ENCODE data around the gene SIGLEC15. TPM values are rescaled to one million over a fixed set of nuclear protein-coding genes. Genes with fewer than 3 reads are reported as not detected.
A peak's percentile ranks its signal among the peaks of the same experiment; 100 is the strongest.
"Not testable (repeated sequence)": the region's sequence is repeated elsewhere in the genome, so short reads cannot be mapped to it uniquely, and the experiment has no call there.

Gene SIGLEC15, protein sequence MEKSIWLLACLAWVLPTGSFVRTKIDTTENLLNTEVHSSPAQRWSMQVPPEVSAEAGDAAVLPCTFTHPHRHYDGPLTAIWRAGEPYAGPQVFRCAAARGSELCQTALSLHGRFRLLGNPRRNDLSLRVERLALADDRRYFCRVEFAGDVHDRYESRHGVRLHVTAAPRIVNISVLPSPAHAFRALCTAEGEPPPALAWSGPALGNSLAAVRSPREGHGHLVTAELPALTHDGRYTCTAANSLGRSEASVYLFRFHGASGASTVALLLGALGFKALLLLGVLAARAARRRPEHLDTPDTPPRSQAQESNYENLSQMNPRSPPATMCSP
- 49.3 and 65.7 TPM in 2 replicates for total RNA-seq (2014; rRNA removed; shearing (Covaris generic))

- peak; percentile 94 for DNase-seq (ENCODE audit: low read depth)
Observed at GRCh38 chr18:45825258-45826044, at the start of gene SIGLEC15. Gene SIGLEC15 (plus strand): TSS chr18:45825675. CDS start chr18:45825729, 54 bp downstream.

- DNase-seq (ENCODE audit: low read depth), result no peak
Observed at GRCh38 chr18:45775743-45776142, 49.7 kb upstream of the SIGLEC15 start.

GRCh38 chr18:45777393-45777792 lies 48.1 kb upstream of the SIGLEC15 start:
- DNase-seq (ENCODE audit: low read depth), result peak; percentile 49

DNA sequence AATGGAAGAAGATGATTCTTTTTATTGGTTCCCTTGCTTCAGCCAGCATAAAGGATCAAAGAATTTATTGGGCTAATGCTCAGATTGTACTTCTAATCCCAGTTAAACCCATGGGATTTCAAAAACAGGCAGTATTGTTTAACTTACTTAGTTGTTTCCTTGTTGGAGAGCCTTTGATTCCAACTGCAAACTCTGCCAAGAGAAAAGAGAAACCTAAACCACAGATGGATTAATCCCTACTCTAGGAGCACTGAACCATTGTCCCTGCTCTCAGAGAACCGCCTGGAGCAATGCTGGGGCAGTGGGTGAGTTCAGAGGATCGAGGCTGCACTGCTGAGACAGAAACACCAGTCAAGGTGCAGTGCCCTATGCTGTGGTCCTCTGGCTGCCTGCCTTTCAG lies 44.9 kb upstream of the SIGLEC15 start:
- peak; percentile 77 for DNase-seq (ENCODE audit: low read depth)

DNA sequence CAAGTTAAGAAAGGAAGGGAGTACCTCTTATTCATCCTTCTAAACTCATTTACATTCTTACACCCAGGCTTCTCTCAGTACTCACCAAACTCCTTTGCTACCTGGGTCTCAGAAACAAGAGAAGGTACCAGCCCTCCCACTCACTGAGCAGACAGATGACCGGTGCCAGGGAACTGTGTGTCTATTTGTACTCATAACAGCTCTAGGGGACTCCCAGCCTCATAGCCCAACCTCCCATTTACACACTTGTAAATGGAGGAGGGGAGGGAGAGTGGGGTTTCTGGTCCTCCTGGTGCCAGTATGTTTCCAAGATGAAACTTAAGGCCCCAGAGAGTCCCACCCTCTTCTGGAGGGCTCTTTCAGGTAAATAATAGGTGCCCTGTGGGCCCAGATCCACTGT lies 42.8 kb upstream of the SIGLEC15 start:
- no peak for DNase-seq (ENCODE audit: low read depth)

- DNase-seq (ENCODE audit: low read depth), result peak; percentile 49
Observed at GRCh38 chr18:45783097-45784075, 42.1 kb upstream of the SIGLEC15 start.

GRCh38 chr18:45785134-45785533 lies 40.3 kb upstream of the SIGLEC15 start:
- peak; percentile 39 for DNase-seq (ENCODE audit: low read depth)

GRCh38 chr18:45786941-45787340 lies 38.5 kb upstream of the SIGLEC15 start:
- no peak for DNase-seq (ENCODE audit: low read depth)

GRCh38 chr18:45787346-45787745 lies 38.1 kb upstream of the SIGLEC15 start:
- DNase-seq (ENCODE audit: low read depth), result no peak

- DNase-seq (ENCODE audit: low read depth), result no peak
Observed at GRCh38 chr18:45788861-45789260, 36.6 kb upstream of the SIGLEC15 start.

DNA sequence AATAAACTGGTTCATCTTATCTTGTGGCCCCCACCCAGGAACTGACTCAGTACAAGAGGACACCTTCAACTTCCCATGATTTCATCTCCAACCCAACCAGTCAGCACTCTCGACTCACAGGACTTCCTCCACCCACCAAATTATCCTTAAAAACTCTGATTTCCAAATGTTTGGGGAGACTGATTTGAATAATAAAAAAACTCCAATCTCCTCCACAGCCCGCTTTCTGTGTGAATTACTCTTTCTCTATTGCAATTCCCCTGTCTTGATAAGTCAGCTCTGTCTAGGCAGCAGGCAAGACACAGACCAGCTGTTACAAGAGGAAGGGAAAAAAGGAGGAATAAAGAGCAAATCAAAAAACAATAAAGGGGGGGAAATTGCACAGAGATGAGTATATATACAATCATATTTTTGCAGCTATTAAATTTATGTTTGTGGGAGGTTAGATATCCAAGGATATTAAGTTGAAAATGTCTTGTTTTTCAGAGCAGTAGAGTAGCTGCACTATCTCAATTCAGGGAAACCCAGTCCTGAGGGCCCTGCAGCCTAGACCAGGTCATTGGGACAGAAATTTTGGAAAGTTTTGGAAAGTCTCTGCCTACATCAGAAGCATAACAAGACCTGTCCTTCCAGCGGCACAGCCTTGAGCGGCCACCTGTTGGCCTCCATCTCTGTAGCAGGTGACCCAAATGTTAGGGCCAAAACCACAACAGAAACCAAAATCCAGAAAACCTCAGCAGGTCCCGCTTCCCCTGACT lies 32.8 kb upstream of the SIGLEC15 start:
- DNase-seq (ENCODE audit: low read depth), result peak; percentile 37

GRCh38 chr18:45793264-45793965 lies 32.1 kb upstream of the SIGLEC15 start:
- DNase-seq (ENCODE audit: low read depth), result peak; percentile 100

DNA sequence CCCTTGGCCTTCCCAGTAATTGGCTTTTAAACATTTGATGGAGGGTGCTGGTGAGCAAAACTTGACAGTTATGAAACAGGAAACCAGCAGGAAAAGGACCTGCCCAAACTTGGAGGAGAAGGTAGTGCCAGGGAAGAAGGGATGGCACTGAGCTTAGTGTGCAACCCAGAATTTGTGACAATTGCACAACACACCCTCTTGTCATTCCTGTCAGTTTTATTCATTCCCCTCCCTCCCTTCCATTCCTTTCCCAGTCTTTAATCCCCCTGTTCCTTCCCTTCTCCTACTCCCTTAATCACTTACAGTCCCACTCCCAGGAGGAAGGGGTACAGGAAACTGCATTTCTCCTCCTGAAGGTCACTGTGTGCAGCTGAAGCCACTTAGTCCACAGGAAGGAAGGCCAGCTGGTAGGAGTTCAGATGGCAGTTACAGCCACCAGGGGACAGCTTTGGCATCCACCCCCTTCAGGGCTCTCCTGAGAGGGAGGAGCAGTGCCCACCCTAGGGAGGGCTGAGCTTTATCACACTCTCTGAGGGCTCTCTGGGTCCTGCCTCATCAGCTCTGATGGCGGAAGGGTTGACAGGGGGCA lies 24.0 kb upstream of the SIGLEC15 start:
- DNase-seq (ENCODE audit: low read depth), result peak; percentile 51

DNA sequence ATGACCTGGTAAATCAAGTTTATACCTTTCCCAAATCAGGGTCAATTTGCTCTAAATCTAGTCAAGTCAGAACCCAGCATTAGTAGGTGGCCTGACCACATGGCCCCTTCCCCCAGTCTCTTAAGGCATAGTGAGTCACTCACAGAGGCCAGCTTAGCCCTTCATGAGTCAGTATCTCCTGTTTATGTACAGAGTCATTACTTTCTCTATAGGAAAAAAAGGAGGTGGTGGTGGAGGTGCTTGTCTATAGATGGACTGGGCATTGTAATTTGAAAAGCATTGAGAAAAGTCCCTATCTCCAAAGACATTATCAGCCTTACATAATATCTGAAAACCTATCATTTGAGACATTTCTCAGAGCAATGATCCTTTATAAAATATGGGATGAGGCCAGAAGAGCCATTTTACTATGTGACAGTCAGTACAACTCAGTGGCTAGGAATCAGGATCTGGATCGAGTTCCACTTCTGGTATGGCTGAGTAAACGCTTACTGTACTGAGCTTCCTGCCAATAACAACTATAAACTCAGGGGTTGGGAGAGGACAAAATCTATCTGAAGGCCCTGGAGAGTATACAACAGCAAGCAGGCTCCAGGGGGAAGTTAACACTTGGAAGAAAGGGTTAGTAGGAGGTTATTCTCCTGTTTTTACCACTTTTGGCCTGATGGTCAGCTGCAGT lies 22.5 kb upstream of the SIGLEC15 start:
- DNase-seq (ENCODE audit: low read depth), result peak; percentile 96

GRCh38 chr18:45805551-45805950 lies 19.9 kb upstream of the SIGLEC15 start:
- no peak for DNase-seq (ENCODE audit: low read depth)

- peak; percentile 69 for DNase-seq (ENCODE audit: low read depth)
Observed at GRCh38 chr18:45806226-45806625, 19.2 kb upstream of the SIGLEC15 start.

DNA sequence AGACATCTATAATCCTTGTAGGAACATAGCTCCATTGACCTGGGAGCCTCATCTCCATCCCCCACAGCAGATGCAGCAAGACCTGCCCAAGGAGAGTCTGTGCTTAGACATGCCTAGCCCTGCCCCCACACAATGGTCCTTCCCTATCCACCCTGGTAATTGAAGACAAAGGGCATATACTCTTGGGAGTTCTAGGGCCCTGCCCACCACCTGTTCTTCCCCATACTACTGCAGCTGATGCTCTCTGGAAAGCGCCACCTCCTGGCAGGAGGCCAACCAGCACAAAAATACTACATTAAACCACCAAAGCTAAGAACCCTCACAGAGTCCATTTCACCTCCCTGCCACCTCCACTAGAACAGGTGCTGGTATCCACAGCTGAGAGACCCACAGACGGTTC lies 18.3 kb upstream of the SIGLEC15 start:
- DNase-seq (ENCODE audit: low read depth), result not testable (repeated sequence)

DNA sequence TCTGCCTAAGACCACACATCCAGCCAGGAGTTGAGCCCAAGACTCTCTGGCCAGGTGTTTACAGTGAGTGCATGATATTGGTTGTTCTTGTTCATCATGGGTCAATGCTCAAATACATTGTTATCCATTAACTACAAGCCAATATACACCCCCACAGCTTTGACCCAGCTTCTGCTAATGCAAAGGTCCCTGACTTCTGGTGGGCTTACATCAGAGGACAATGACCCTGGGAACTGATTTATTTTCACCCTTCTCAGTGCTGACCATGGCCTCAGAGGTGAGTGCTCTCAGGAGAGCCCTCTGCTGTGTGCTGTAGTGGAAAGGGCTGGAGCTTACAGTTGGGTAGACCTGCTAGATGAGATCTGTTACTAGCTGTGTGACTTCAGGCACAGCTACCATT lies 10.7 kb upstream of the SIGLEC15 start:
- not testable (repeated sequence) for DNase-seq (ENCODE audit: low read depth)

DNA sequence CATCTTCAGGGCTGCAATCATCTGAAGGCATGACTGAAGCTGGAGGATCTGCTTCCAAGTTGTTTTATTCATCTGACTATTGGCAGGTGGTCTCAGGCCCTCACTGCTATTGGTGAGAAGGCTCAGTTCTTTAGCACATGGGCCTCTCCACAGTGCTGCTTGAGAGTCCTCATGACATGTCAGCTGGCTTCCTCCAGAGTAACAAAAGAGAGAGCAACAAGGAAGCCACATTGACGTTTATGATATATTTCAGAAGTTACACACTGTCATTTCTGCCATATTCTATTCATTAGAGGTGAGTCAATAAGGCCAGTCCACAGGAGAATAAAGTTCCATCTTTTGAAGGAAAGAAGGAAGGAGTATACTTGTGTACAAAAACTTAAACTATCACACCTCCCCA lies 7.9 kb upstream of the SIGLEC15 start:
- DNase-seq (ENCODE audit: low read depth), result no peak
